Hepatocyte (in vitro differentiated cells): Measurements from ENCODE around the gene CCDC138. TPM values are rescaled to one million over a fixed set of nuclear protein-coding genes. Genes with fewer than 3 reads are reported as not detected.

Source experiments
- DNase-seq: peaks from one replicate; pipeline ENCODE4 v3.0.0-alpha.2; 2016; ENCODE audit warnings: low spot score
- H2AFZ ChIP-seq: fragments of 200-600 bp; sonication (generic); 2 replicates; pipeline ENCODE4 v1.6.0; 2016; ENCODE audit warnings: antibody characterized with exemption, mild to moderate bottlenecking
- H3K27ac ChIP-seq: fragments of 200-600 bp; sonication (generic); 2 replicates; pipeline ENCODE4 v1.5.1; 2016; ENCODE audit warnings: mild to moderate bottlenecking
- H3K27me3 ChIP-seq: fragments of 200-600 bp; sonication (generic); 2 replicates; pipeline ENCODE4 v1.6.1; 2016
- H3K36me3 ChIP-seq: fragments of 200-600 bp; sonication (generic); replicated peaks from 2 replicates; pipeline ENCODE4 v1.5.1; 2016; ENCODE audit warnings: low read depth; ENCODE audit not compliant: insufficient read depth
- H3K4me1 ChIP-seq: fragments of 200-600 bp; sonication (generic); 2 replicates; pipeline ENCODE4 v1.5.1; 2016; ENCODE audit warnings: mild to moderate bottlenecking, moderate library complexity; ENCODE audit not compliant: insufficient read depth
- H3K4me2 ChIP-seq: fragments of 200-600 bp; sonication (generic); 2 replicates; pipeline ENCODE4 v1.6.0; 2016
- H3K4me3 ChIP-seq: fragments of 200-600 bp; sonication (generic); 2 replicates; pipeline ENCODE4 v1.5.1; 2016; ENCODE audit warnings: mild to moderate bottlenecking
- H3K79me2 ChIP-seq: fragments of 200-600 bp; sonication (generic); 2 replicates; pipeline ENCODE4 v1.6.0; 2017; ENCODE audit warnings: mild to moderate bottlenecking
- H3K9me2 ChIP-seq: fragments of 200-600 bp; sonication (generic); replicated peaks from 2 replicates; pipeline ENCODE4 v1.6.0; 2017; ENCODE audit warnings: mild to moderate bottlenecking; ENCODE audit not compliant: insufficient read depth
- H3K9me3 ChIP-seq: fragments of 200-600 bp; sonication (generic); 2 replicates; pipeline ENCODE4 v1.5.1; 2016; ENCODE audit warnings: low read depth, mild to moderate bottlenecking
- H4K20me1 ChIP-seq: fragments of 200-600 bp; sonication (generic); 2 replicates; pipeline ENCODE4 v1.6.0; 2016; ENCODE audit warnings: mild to moderate bottlenecking; ENCODE audit not compliant: insufficient read depth, poor library complexity, severe bottlenecking
- EZH2 ChIP-seq: fragments of 200-600 bp; sonication (generic); IDR thresholded peaks from 2 replicates; pipeline ENCODE4 v1.6.1; 2016; ENCODE audit warnings: antibody characterized with exemption, mild to moderate bottlenecking, borderline replicate concordance
- EZH2phosphoT487 ChIP-seq: fragments of 200-600 bp; sonication (generic); IDR thresholded peaks from one replicate; pipeline ENCODE4 v1.6.1; 2018; ENCODE audit warnings: antibody characterized with exemption, mild to moderate bottlenecking, low read depth, moderate library complexity; ENCODE audit not compliant: unreplicated experiment, severe bottlenecking
- WGBS: methylation state at CpG from one replicate; pipeline ENCODE4 v1.1.6; 2016; ENCODE audit warnings: low lambda C conversion rate; ENCODE audit errors: missing lambda C conversion rate; 5-methylcytosine and 5-hydroxymethylcytosine counted together
- polyA plus RNA-seq: library from polyadenylated mRNA; unstranded; fragments of >200 nt; fragmentation: Nextera tagmentation; extraction: Ambion mirVana; gene quantifications from 2 replicates; pipeline ENCODE4 v1.2.1, GENCODE V29; 2016
- total RNA-seq: library from RNA; depleted of rRNA; stranded (reverse); fragments of >200 nt; gene quantifications from 2 replicates; pipeline ENCODE4 v1.2.3, GENCODE V29; 2014
- TF ChIP-seq, protein P1 (sequence below): fragments of 200-600 bp; sonication (generic); IDR thresholded peaks from 2 replicates; pipeline ENCODE4 v1.5.1; 2016; ENCODE audit warnings: antibody characterized with exemption, mild to moderate bottlenecking; ENCODE audit not compliant: poor library complexity

The CCDC138 gene
- total and polyA plus RNA-seq, 2 experiments from 2014 or later: 2.7 to 6.6 TPM

DNA sequence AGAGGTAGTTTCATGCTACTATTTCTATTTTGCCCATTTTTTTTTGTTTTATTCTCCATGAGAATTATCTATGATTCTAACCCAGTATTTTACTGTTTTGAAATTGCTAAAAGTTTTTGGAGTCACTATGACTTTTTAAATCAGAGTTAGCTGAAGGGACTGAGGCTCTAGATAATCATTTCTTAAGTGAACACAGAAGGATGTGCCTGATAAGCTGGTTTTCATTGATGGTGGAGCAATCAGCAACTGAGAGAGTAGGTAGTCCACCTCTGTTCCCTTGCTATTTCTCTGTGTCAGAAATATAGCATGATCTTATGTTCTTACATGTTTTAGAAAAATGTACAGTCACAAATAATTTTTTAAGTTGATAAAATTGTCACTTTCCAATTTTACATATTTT, 59.4 kb downstream of the CCDC138 start:
- Histone ChIP-seq H3K27me3 (no peaks in the 10 kb centered on the region), H3K4me1 (no peaks in the 10 kb centered on the region), H3K27ac (no peak overlapping the region), H3K4me3 (no peak overlapping the region), H3K9me2 (no peaks in the 10 kb centered on the region), H2AFZ (no peak overlapping the region), H3K9me3 (peaks cover 2% of the 10 kb centered on the region), H3K36me3 (no peaks in the 10 kb centered on the region), H4K20me1 (no peaks in the 10 kb centered on the region), H3K79me2 (no peaks in the 10 kb centered on the region), H3K4me2 (no peak overlapping the region)
- TF ChIP-seq, protein P1, sequence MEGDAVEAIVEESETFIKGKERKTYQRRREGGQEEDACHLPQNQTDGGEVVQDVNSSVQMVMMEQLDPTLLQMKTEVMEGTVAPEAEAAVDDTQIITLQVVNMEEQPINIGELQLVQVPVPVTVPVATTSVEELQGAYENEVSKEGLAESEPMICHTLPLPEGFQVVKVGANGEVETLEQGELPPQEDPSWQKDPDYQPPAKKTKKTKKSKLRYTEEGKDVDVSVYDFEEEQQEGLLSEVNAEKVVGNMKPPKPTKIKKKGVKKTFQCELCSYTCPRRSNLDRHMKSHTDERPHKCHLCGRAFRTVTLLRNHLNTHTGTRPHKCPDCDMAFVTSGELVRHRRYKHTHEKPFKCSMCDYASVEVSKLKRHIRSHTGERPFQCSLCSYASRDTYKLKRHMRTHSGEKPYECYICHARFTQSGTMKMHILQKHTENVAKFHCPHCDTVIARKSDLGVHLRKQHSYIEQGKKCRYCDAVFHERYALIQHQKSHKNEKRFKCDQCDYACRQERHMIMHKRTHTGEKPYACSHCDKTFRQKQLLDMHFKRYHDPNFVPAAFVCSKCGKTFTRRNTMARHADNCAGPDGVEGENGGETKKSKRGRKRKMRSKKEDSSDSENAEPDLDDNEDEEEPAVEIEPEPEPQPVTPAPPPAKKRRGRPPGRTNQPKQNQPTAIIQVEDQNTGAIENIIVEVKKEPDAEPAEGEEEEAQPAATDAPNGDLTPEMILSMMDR: no peak
- no peak for DNase-seq

DNA sequence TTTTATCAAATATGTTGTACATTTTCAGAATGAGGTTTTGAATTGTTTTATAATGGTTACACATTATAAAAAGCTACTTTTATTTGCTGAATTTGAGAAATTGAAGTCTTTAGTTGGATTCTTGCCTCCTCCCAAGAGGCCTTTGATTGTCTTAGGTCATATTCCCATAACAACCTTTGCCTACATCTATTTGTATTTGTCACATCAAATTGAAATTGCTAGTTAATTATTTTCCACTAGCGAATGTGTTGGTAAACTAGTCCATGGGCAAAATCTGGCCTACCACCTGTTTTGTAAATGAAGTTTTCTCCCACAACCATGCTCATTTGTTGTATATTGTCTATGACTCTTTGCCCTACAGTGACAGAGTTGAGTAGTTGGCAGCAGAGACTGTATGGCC, 60.4 kb downstream of the CCDC138 start:
- Histone ChIP-seq H3K36me3 (no peaks in the 10 kb centered on the region), H3K9me3 (no peaks in the 10 kb centered on the region), H3K4me2 (no peak overlapping the region), H4K20me1 (no peaks in the 10 kb centered on the region), H2AFZ (no peak overlapping the region), H3K79me2 (no peaks in the 10 kb centered on the region), H3K4me1 (no peaks in the 10 kb centered on the region), H3K27ac (no peak overlapping the region), H3K9me2 (no peaks in the 10 kb centered on the region), H3K27me3 (no peaks in the 10 kb centered on the region), H3K4me3 (no peak overlapping the region)
- WGBS: 100% methylated on average over 1 of the region's 1 CpG
- TF ChIP-seq EZH2phosphoT487: no peak
- TF ChIP-seq EZH2: no peak
- TF ChIP-seq, protein P1: no peak
- DNase-seq: no peak

DNA sequence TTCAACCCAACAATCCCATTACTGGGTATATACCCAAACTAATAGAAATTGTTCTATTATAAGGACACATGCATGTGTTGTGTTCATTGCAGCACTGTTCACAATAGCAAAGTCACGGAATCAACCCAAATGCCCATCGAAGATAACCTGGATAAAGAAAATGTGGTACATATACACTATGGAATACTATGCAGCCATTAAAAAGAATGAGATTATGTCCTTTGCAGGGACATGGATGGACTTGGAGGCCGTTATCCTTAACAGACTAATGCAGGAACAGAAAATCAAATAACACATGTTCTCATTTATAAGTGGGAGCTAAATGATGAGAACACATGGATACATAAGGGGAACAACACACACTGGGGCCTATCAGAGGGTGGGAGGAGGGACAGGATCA, 65.8 kb downstream of the CCDC138 start:
- Histone ChIP-seq H3K79me2 (no peaks in the 10 kb centered on the region), H3K36me3 (no peaks in the 10 kb centered on the region), H4K20me1 (no peaks in the 10 kb centered on the region), H3K27ac (no peak overlapping the region), H3K4me3 (no peak overlapping the region), H3K4me2 (no peak overlapping the region), H3K4me1 (no peaks in the 10 kb centered on the region), H3K9me2 (no peaks in the 10 kb centered on the region), H2AFZ (no peak overlapping the region), H3K27me3 (no peaks in the 10 kb centered on the region), H3K9me3 (no peaks in the 10 kb centered on the region)
- WGBS: 92% methylated on average over 3 of the region's 3 CpGs
- TF ChIP-seq EZH2phosphoT487 (no peak), EZH2 (no peak)
- TF ChIP-seq, protein P1: no peak
- DNase-seq: no peak

DNA sequence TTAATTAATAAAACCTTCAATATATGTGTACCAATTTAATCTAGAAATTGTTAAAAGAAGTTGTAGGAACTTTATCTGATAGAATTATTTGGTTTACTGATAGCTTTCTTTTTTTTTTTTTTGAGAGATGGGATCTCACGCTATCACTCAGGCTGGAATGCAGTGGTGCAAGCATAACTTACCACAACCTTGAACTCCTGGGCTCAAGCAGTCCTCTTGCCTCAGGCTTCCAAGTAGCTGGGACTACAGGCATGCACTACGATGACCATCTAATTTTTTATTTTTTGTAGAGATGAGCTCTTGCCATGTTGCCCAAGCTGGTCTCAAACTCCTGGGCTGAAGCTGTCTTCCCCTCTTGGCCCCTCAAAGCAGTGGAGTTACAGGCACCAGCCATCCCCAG, 66.8 kb downstream of the CCDC138 start:
- TF ChIP-seq EZH2: no peak
- TF ChIP-seq EZH2phosphoT487: no peak
- TF ChIP-seq, protein P1: no peak
- Histone ChIP-seq H3K4me2 (no peak overlapping the region), H4K20me1 (no peaks in the 10 kb centered on the region), H2AFZ (no peak overlapping the region), H3K9me3 (no peaks in the 10 kb centered on the region), H3K79me2 (no peaks in the 10 kb centered on the region), H3K4me3 (no peak overlapping the region), H3K36me3 (no peaks in the 10 kb centered on the region), H3K27me3 (no peaks in the 10 kb centered on the region), H3K27ac (no peak overlapping the region), H3K4me1 (no peaks in the 10 kb centered on the region), H3K9me2 (no peaks in the 10 kb centered on the region)
- no peak for DNase-seq
- WGBS: 90% methylated on average over 2 of the region's 2 CpGs
